Hematopoietic multipotent progenitor cell treated with erythropoietin and hydrocortisone succinate and interleukin-3 and kit ligand, for 8 days (in vitro differentiated cells): ENCODE data around the gene RASAL3.
"Not testable (repeated sequence)": the region's sequence is repeated elsewhere in the genome, so short reads cannot be mapped to it uniquely, and the experiment has no call there.

Experiments used
- DNase-seq: peaks from one replicate; pipeline ENCODE4 v3.0.0-alpha.2; 2015

The RASAL3 gene

DNA sequence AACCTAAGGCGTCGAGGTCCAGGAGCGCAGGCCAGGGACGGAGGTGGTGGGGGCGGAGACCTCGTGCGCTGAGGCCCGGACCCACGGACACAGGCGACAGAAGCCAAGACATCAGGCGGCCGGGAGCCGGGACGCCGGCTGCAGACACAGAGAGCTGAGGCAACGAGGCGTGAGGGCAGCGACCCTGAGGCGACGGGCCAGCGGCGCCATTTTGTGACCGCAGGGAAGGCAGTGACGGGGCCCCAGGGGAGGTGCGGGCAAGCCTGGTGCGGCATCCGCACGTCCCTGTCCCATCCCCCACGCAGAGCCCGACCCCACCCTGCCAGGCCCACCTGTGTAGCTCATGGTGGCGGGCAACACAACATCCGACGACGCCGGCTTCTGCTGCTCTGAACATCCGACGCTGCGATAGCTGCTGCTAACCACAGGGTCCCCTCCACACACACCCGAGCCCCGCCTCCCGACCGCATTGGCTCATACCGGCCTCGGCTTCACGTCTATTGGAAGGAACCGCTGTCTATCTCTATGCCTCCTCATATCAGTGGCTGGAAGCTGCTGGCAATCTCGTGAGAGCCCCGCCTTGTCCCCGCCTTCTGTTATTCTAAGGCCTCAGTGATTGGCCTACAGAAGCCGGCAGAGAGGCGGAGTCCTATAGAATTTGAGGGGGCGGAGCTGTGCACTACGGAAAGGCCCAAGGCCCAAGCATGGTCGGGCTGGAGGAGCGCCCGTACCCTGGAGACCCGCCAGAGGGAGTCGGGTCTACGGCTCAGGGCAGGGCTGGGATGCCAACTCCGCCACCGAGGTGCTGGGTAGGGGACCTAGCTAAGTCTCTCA lies 45.5 kb downstream of the RASAL3 start, which contains the start of gene AKAP8L:
Gene AKAP8L (minus strand): TSS at position 410 of the 834 bp plus-strand sequence. CDS start 65 bp downstream, at position 345.
- DNase-seq, result peak; percentile 100

- peak; percentile 44 for DNase-seq
These were observed 46.1 kb downstream of the RASAL3 start for GRCh38 chr19:15418231-15418578.

- DNase-seq, result no peak
These were observed 46.6 kb downstream of the RASAL3 start for GRCh38 chr19:15417699-15418098.

DNA sequence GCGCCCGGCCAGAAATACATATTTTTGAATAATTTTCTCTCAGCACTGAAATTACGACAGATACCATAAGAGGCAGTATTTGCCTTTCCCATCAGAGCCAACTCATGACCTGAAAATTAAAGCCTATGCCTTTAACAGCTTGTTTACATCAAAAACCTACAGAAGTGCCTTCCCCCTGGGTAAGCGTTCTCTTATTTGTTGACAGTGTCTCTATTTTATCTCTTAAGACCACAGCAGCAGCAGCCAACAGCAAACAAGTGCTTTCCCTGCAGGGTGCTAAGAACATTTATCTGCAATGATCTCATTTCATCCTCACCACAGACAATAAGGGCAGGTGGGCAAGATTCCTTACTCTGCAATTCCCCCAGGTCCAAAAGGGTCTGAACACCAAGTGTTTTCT lies 51.5 kb downstream of the RASAL3 start:
- DNase-seq, result peak; percentile 30

- not testable (repeated sequence) for DNase-seq
These were observed 53.0 kb downstream of the RASAL3 start for GRCh38 chr19:15411351-15411750.

- DNase-seq, result no peak
These were observed 59.5 kb downstream of the RASAL3 start for GRCh38 chr19:15404780-15405211.

GRCh38 chr19:15404097-15404779 lies 60.1 kb downstream of the RASAL3 start:
- DNase-seq, result peak; percentile 85

DNA sequence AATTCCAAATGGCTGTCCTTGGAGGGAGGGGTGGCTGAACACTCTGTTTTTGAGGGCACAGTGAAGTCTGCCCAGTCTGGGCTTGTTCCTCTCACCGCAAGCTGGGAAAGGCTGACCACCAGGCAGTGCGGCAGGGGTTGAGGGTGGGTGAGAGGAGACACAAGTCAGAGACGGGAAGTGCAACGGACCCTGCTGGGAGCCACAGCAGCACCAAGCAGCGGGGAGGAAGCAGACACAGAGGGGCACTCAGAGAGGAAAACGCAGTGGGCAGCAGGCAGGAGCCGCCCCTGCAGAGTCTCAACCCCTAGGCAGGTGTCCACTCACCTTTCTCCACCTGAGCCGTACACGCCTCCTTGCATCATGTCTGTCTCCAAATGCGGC lies 61.2 kb downstream of the RASAL3 start:
- DNase-seq, result no peak

GRCh38 chr19:15402411-15403150 lies 61.8 kb downstream of the RASAL3 start:
- DNase-seq, result peak; percentile 95
